ENCODE measurements around the gene CRACR2A. TPM values are rescaled to one million over a fixed set of nuclear protein-coding genes. Genes with fewer than 3 reads are reported as not detected.

Gene CRACR2A
- total and polyA plus RNA-seq, 4 donors, result 1.4 to 10.2 (median 5.5) TPM

DNA sequence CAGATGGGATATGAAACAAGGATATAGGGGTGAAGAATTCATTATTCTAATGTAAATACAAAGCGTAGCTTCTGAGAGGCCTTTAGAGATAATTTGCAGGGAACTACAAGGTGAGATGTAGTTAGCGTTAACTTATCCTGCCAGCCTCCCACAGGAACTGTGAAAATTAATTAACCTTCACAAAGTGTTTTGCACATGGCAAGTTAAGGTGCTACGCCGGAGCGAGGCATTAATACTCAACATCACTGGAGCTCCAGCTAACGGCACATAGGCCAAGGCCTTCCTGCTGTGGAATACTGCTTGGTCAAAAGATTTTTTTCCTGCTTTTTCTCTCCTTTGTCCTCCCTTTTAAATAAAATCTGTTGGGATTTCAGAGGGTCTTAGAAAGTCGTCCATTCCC, 86.5 kb downstream of the CRACR2A start:
- H3K36me3 ChIP-seq (ENCODE audit: control insufficient read depth in 4 of 4, insufficient read depth in 4 of 4, low read length in 4 of 4), result peaks cover 0 to 4% (median 0%) of the 10 kb centered on the region in 4 donors
- TF ChIP-seq, protein P1, sequence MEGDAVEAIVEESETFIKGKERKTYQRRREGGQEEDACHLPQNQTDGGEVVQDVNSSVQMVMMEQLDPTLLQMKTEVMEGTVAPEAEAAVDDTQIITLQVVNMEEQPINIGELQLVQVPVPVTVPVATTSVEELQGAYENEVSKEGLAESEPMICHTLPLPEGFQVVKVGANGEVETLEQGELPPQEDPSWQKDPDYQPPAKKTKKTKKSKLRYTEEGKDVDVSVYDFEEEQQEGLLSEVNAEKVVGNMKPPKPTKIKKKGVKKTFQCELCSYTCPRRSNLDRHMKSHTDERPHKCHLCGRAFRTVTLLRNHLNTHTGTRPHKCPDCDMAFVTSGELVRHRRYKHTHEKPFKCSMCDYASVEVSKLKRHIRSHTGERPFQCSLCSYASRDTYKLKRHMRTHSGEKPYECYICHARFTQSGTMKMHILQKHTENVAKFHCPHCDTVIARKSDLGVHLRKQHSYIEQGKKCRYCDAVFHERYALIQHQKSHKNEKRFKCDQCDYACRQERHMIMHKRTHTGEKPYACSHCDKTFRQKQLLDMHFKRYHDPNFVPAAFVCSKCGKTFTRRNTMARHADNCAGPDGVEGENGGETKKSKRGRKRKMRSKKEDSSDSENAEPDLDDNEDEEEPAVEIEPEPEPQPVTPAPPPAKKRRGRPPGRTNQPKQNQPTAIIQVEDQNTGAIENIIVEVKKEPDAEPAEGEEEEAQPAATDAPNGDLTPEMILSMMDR (IDR thresholded peaks at IDR 0.05; ENCODE audit: control extremely low read depth, extremely low read depth), result no peak
- H3K9me3 ChIP-seq (ENCODE audit: control insufficient read depth in 4 of 4, insufficient read depth in 3 of 4, low read length in 3 of 4), result no peaks in the 10 kb centered on the region
- H3K9ac ChIP-seq (ENCODE audit: insufficient read depth in 1 of 2, low read length in 2 of 2), result no peak overlapping the region
- ATAC-seq (ENCODE audit: insufficient read depth, low FRiP score) (no peak), DNase-seq (no peak)
- no peak overlapping the region for H3K27ac ChIP-seq (ENCODE audit: low read depth in 1 of 2, low read length in 1 of 2)
- no peaks in the 10 kb centered on the region for H3K27me3 ChIP-seq (ENCODE audit: control insufficient read depth in 3 of 3, insufficient read depth in 3 of 3, low read length in 2 of 3)
- peaks cover 0 to 3% (median 0%) of the 10 kb centered on the region in 5 donors for H3K4me1 ChIP-seq (ENCODE audit: control insufficient read depth in 5 of 5, insufficient read depth in 5 of 5, low read length in 5 of 5)
- H3K4me3 ChIP-seq, result no peak overlapping the region
- WGBS, 2 donors, result 97 to 98% methylated on average over 7 of the region's 7 CpGs

DNA sequence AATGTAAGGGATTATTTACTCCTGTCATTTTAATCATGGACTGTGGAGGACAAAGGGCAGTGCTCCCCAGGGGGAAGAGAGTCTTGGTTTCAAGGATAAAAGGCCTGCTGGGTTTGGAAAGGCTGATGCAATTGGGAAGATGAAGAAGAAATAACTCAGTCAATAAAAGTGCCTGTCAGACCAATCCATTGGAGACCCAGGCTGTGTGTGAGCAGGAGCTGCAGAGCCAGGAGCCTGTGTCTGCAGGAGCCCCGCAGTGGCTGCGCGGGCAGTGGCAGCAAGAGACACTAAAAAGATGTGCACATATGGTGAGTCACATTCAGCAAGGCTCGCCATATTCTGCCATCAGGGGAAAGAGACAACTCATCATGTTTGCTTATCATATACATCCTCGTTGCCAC, 90.4 kb downstream of the CRACR2A start:
- Histone ChIP-seq H3K27me3 (ENCODE audit: control insufficient read depth in 3 of 3, insufficient read depth in 3 of 3, low read length in 2 of 3) (no peaks in the 10 kb centered on the region), H3K27ac (ENCODE audit: low read depth in 1 of 2, low read length in 1 of 2) (no peak overlapping the region), H3K4me3 (no peak overlapping the region), H3K4me1 (ENCODE audit: control insufficient read depth in 5 of 5, insufficient read depth in 5 of 5, low read length in 5 of 5) (peaks cover 0 to 3% (median 0%) of the 10 kb centered on the region in 5 donors), H3K9me3 (ENCODE audit: control insufficient read depth in 4 of 4, insufficient read depth in 3 of 4, low read length in 3 of 4) (peaks cover 0 to 1% (median 0%) of the 10 kb centered on the region in 4 donors), H3K9ac (ENCODE audit: insufficient read depth in 1 of 2, low read length in 2 of 2) (no peak overlapping the region), H3K36me3 (ENCODE audit: control insufficient read depth in 4 of 4, insufficient read depth in 4 of 4, low read length in 4 of 4) (no peaks in the 10 kb centered on the region)
- DNase-seq, result no peak
- TF ChIP-seq, protein P1 (IDR thresholded peaks at IDR 0.05; ENCODE audit: control extremely low read depth, extremely low read depth), result no peak
- ATAC-seq (ENCODE audit: insufficient read depth, low FRiP score), result no peak
- 88 to 93% methylated on average over 5 of the region's 5 CpGs for WGBS, 2 donors

DNA sequence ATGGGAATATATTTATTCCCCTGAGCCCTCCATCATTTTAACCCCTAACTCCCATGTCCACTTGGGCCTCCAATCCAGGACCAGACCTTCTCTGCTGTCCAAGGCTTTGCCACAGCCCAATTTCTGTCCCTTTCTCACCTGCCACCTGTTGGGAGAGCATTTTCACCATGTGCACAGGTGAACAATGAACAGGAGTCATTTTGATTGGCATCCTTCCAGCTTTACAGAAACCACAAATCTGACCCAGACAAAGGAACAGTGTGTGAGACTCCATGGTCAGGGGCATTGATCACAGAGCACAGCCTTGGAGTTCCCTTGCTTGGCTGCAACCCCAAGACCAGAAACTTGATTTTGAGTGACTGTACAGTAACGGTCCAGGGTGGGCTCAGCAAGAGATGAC, 91.9 kb downstream of the CRACR2A start:
- H3K27ac ChIP-seq (ENCODE audit: low read depth in 1 of 2, low read length in 1 of 2), result no peak overlapping the region
- 93 to 100% methylated on average over 1 of the region's 1 CpG for WGBS, 2 donors
- DNase-seq, result peak in 1 of 3 donors; percentile 25
- TF ChIP-seq, protein P1 (IDR thresholded peaks at IDR 0.05; ENCODE audit: control extremely low read depth, extremely low read depth), result no peak
- no peaks in the 10 kb centered on the region for H3K27me3 ChIP-seq (ENCODE audit: control insufficient read depth in 3 of 3, insufficient read depth in 3 of 3, low read length in 2 of 3)
- H3K4me3 ChIP-seq, result no peak overlapping the region
- H3K4me1 ChIP-seq (ENCODE audit: control insufficient read depth in 5 of 5, insufficient read depth in 5 of 5, low read length in 5 of 5), result peaks cover 0 to 3% (median 0%) of the 10 kb centered on the region in 5 donors
- H3K9ac ChIP-seq (ENCODE audit: insufficient read depth in 1 of 2, low read length in 2 of 2), result no peak overlapping the region
- no peak for ATAC-seq (ENCODE audit: insufficient read depth, low FRiP score)
- H3K9me3 ChIP-seq (ENCODE audit: control insufficient read depth in 4 of 4, insufficient read depth in 3 of 4, low read length in 3 of 4), result peaks cover 0 to 1% (median 0%) of the 10 kb centered on the region in 4 donors
- H3K36me3 ChIP-seq (ENCODE audit: control insufficient read depth in 4 of 4, insufficient read depth in 4 of 4, low read length in 4 of 4), result no peaks in the 10 kb centered on the region
